IMR-90 (cell line): ENCODE data around the gene WWP2.

Experiments used
- BHLHE40 ChIP-seq: fragments of 150-350 bp; IDR thresholded peaks from 2 replicates; pipeline ENCODE4 v1.6.1; 2016; ENCODE audit warnings: mild to moderate bottlenecking, low read depth, low read length
- CEBPB ChIP-seq: IDR thresholded peaks from 2 replicates; pipeline ENCODE4 v1.6.1; 2012; ENCODE audit warnings: low read depth, low read length, improper control_type of control experiment
- CHD1 ChIP-seq: IDR thresholded peaks from 2 replicates; pipeline ENCODE4 v1.6.1; 2012; ENCODE audit warnings: low read depth, low read length, improper control_type of control experiment
- ELK1 ChIP-seq: fragments of 150-350 bp; IDR thresholded peaks from 2 replicates; pipeline ENCODE4 v1.6.1; 2016; ENCODE audit warnings: low read depth, mild to moderate bottlenecking, low read length, moderate library complexity, borderline replicate concordance
- MAFK ChIP-seq: IDR thresholded peaks from 2 replicates; pipeline ENCODE4 v1.6.1; 2012; ENCODE audit warnings: low read depth, low read length, improper control_type of control experiment
- MAZ ChIP-seq: IDR thresholded peaks from 2 replicates; pipeline ENCODE4 v1.6.1; 2012; ENCODE audit warnings: low read depth, mild to moderate bottlenecking, low read length, improper control_type of control experiment, moderate library complexity, borderline replicate concordance
- MXI1 ChIP-seq: IDR thresholded peaks from 2 replicates; pipeline ENCODE4 v1.6.1; 2012; ENCODE audit warnings: low read depth, mild to moderate bottlenecking, low read length, moderate library complexity, borderline replicate concordance
- POLR2A ChIP-seq: IDR thresholded peaks from 2 replicates; pipeline ENCODE4 v1.6.1; 2012; ENCODE audit warnings: mild to moderate bottlenecking, low read depth, low read length
- RFX5 ChIP-seq: IDR thresholded peaks from 2 replicates; pipeline ENCODE4 v1.8.0; 2012; ENCODE audit warnings: low read depth, mild to moderate bottlenecking, low read length, moderate library complexity
- TF ChIP-seq, protein P1 (sequence below): conservative IDR thresholded peaks from 2 replicates; pipeline ENCODE4 v1.5.1; 2012; ENCODE audit warnings: mild to moderate bottlenecking, low read depth, low read length, improper control_type of control experiment
- TF ChIP-seq, protein P2 (sequence below): fragments of 150-350 bp; IDR thresholded peaks from 2 replicates; pipeline ENCODE4 v1.6.1; 2017; ENCODE audit warnings: mild to moderate bottlenecking, antibody characterized with exemption, low read length, low read depth

- TF ChIP-seq, protein P1, sequence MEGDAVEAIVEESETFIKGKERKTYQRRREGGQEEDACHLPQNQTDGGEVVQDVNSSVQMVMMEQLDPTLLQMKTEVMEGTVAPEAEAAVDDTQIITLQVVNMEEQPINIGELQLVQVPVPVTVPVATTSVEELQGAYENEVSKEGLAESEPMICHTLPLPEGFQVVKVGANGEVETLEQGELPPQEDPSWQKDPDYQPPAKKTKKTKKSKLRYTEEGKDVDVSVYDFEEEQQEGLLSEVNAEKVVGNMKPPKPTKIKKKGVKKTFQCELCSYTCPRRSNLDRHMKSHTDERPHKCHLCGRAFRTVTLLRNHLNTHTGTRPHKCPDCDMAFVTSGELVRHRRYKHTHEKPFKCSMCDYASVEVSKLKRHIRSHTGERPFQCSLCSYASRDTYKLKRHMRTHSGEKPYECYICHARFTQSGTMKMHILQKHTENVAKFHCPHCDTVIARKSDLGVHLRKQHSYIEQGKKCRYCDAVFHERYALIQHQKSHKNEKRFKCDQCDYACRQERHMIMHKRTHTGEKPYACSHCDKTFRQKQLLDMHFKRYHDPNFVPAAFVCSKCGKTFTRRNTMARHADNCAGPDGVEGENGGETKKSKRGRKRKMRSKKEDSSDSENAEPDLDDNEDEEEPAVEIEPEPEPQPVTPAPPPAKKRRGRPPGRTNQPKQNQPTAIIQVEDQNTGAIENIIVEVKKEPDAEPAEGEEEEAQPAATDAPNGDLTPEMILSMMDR = peak; percentile 99
- peak; percentile 86 for TF ChIP-seq POLR2A
- TF ChIP-seq, protein P2, sequence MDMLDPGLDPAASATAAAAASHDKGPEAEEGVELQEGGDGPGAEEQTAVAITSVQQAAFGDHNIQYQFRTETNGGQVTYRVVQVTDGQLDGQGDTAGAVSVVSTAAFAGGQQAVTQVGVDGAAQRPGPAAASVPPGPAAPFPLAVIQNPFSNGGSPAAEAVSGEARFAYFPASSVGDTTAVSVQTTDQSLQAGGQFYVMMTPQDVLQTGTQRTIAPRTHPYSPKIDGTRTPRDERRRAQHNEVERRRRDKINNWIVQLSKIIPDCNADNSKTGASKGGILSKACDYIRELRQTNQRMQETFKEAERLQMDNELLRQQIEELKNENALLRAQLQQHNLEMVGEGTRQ = no peak
- no peak for TF ChIP-seq MAFK
- TF ChIP-seq CHD1 = no peak
- TF ChIP-seq MAZ = peak; percentile 52; the same call in 1 of the 2 replicates
- peak; percentile 99 for TF ChIP-seq MXI1
- TF ChIP-seq CEBPB = no peak
- TF ChIP-seq ELK1 = no peak
- no peak for TF ChIP-seq RFX5
- no peak for TF ChIP-seq BHLHE40
Measured at GRCh38 chr16:69754469-69755310, 7.4 kb upstream of the WWP2 start, which contains the start of gene NOB1.
